NCI-H1417 treated with DMSO at 0.1 percent for 48 hours (cell line): ENCODE data around the gene RAB33A.
"Not testable (repeated sequence)": the region's sequence is repeated elsewhere in the genome, so short reads cannot be mapped to it uniquely, and the experiment has no call there.

ENCODE experiments used
- DNase-seq: peaks from one replicate; lab custom pipeline; 2025; lab: John Stamatoyannopoulos, UW

Gene RAB33A

GRCh38 chrX:130172127-130172845, 524 bp downstream of the RAB33A start:
- no peak for DNase-seq

- no peak for DNase-seq
These were observed 1.6 kb downstream of the RAB33A start for GRCh38 chrX:130173190-130173895.

- no peak for DNase-seq
These were observed 2.4 kb downstream of the RAB33A start for GRCh38 chrX:130174045-130174704.

GRCh38 chrX:130174937-130175336, 3.2 kb downstream of the RAB33A start:
- no peak for DNase-seq

- DNase-seq = no peak
These were observed 4.6 kb downstream of the RAB33A start for GRCh38 chrX:130176354-130176776.

GRCh38 chrX:130176942-130177341, 5.2 kb downstream of the RAB33A start:
- no peak for DNase-seq

- no peak for DNase-seq
These were observed 7.4 kb downstream of the RAB33A start for GRCh38 chrX:130179170-130179569.

GRCh38 chrX:130179579-130180215, 7.9 kb downstream of the RAB33A start:
- DNase-seq = no peak

GRCh38 chrX:130184168-130184567, 12.4 kb downstream of the RAB33A start:
- DNase-seq = no peak

DNA sequence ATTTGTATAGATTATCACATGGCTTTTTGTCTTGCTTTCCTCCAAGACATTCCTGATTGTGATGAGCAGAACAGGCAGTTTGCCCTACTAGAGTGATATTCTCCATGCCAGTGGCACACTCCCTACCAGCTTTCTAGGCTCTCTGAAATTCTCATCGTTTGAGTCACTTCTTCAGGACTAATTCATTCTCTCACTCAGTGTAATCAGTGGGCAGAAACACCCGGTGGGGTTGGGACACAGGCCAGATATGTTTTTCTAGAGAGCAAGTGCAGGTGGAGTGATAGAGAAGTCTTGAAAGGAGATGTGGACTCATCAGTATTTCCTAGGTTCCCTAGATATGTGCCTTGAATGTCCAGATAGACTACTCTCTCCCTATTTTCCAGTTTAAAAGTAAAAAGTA, 13.1 kb downstream of the RAB33A start:
- no peak for DNase-seq

DNA sequence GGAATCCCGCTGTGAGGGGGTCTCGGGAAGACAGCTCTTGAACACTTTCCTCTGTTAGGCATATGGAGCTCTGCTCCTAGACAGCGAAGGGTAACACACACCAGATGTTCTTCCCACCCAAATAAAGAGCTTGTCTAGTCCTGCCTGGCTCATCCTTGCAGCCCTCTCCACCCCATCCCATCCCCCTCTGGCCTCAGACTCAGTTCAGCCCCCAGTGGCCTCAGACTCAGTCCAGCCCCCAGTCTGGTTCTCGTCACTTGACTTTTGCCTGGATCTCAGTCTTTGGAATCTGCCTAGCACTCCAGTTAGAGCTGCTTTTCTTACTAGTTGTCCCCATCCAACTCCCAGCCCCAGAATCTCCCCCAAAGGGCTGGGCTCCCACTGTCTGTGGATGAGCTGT, 14.9 kb downstream of the RAB33A start:
- DNase-seq = no peak

DNA sequence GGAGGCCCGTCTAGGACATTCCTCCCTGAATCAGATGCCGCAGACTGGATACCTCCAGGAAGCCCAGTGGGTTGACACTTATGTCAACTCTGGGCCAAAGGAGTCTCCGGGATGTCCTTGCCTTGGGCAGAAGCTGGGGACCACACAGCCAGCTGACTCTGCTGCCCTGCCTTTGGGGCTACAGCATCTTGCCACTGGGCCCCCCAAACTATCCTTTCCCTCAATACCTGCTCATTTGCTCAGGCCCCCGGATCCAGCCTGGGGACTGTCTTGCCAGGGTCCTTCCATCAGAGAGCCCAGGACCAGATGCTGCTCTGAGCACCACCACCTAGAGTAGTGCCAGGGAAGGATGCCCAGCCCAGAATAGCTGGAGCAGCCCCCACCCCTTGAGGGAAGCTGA, 19.0 kb downstream of the RAB33A start:
- DNase-seq = no peak

DNA sequence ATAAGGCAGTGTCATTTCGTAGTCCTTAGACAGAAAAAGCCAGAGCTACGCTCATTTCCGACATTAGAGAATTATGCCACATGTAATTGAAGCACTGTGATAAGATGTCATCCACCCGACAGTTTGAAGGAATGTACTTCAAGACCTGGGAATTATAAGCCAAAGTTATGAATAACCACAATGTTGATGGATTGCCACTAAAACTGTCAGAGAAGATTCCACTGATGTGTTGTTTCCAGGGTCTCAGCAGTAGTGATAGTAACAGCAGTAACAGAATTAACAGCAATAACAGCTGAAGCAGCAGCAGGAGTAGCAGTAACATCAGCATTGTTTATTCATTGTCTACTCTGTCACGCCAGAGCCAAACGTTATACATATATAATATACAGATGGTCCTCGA, 24.7 kb downstream of the RAB33A start:
- DNase-seq = no peak

DNA sequence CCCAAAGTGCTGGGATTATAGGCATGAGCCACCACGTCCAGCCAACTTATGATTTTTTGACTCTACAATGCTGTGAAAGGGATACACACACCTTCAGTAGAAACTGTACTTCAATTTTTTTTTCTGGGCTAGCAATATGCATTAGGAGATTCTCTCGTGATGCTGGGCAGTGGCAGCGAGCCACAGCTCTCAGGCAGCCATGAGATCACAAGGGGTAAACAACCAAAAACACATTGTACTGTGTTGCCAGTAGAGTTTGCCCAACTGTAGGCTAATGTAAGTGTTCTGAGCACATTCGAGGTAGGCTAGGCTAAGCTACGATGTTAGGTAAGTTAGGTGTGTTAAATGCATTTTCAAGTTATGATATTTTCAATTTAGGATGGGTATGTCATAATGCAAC, 25.7 kb downstream of the RAB33A start:
- no peak for DNase-seq

- DNase-seq = no peak
These were observed 32.9 kb downstream of the RAB33A start for GRCh38 chrX:130204647-130205046.

DNA sequence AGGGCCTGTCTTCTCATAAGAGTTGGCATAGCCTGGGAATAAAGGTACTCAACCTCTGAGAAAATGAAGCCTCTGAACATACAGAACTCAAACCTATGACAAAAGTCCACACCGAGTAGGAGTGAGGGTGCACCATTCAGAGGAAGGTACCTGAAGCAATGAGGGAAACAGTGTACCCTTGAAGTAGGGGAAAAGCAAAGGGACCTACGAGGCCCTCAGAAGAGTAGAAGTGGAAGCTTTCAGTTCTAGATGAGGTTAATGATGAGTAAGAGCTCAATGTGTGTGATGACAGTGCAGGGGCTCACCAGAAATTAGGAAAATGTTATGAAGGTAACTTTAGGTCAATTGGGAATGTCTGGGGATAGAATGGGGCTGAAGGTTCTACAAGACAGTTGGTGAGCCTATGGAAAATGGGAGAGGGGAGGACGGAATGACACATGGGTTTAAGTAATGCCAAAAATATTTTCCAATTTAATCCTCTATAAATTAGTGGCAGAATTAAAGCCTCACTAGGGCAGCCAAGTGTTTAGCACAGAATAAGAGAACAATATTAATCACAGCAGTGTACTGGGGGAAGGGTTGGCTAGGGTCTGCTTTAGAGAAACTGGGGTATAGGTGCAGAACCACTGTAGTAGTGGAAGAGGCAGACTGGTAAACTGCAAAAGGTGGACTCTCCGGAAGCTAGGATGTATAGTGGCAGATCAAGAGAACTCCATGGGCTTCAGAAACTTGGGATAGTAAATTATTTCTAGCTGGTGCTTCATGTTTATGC, 39.8 kb downstream of the RAB33A start:
- no peak for DNase-seq

GRCh38 chrX:130212371-130212770, 40.6 kb downstream of the RAB33A start:
- DNase-seq = no peak

GRCh38 chrX:130213376-130213775, 41.6 kb downstream of the RAB33A start:
- DNase-seq = no peak

DNA sequence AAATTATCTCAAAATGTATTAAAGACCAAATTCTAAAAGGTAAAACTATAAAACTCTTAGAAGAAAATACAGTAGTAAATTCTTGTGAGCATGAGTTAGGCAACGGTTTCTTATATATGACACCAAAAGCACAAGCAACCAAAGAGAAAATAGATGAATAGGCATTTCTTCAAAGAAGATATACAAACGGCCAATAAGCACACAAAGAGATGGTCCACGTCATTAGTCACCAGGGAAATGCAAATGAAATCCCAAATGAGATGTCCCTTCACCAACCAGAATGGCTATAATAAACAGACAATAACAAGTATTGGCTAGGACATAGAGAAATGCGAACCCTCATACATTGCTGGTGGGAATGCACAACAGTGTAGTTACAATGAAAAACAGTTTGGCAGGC, 44.6 kb downstream of the RAB33A start:
- no peak for DNase-seq

- DNase-seq = no peak
These were observed 53.0 kb downstream of the RAB33A start for GRCh38 chrX:130224810-130225209.

GRCh38 chrX:130228871-130229270, 57.1 kb downstream of the RAB33A start:
- no peak for DNase-seq

- not testable (repeated sequence) for DNase-seq
These were observed 59.4 kb downstream of the RAB33A start for GRCh38 chrX:130231184-130231583.
